Mesendoderm (in vitro differentiated cells): ENCODE data around the gene MGAT5B.

Experiments used
- DNase-seq: peaks from one replicate; pipeline ENCODE4 v3.0.0; 2013
- H2AK5ac ChIP-seq: 2 replicates; pipeline ENCODE4 v1.6.1; 2013; ENCODE audit warnings: low read length, inconsistent platforms
- H2BK120ac ChIP-seq: 2 replicates; pipeline ENCODE4 v1.6.1; 2013; ENCODE audit warnings: low read depth, mild to moderate bottlenecking, low read length, moderate library complexity, mixed read lengths
- H2BK15ac ChIP-seq: replicated peaks from 2 replicates; pipeline ENCODE4 v1.6.1; 2013; ENCODE audit warnings: low read depth, mild to moderate bottlenecking, moderate library complexity
- H2BK5ac ChIP-seq: 2 replicates; pipeline ENCODE4 v1.6.1; 2013; ENCODE audit warnings: low read length, inconsistent platforms
- H3K18ac ChIP-seq: 2 replicates; pipeline ENCODE4 v1.6.1; 2013; ENCODE audit warnings: mild to moderate bottlenecking, low read length, mixed read lengths
- H3K23ac ChIP-seq: one replicate; pipeline ENCODE4 v1.6.1; 2013; ENCODE audit warnings: low read length
- H3K27ac ChIP-seq: 2 replicates; pipeline ENCODE4 v1.5.1; 2013; ENCODE audit warnings: low read depth, mild to moderate bottlenecking, inconsistent platforms, low read length, moderate library complexity
- H3K27me3 ChIP-seq: 2 replicates; pipeline ENCODE4 v1.6.1; 2013; ENCODE audit warnings: low read length, control low read depth, mild to moderate bottlenecking, inconsistent platforms; ENCODE audit not compliant: insufficient read depth, poor library complexity
- H3K36me3 ChIP-seq: 2 replicates; pipeline ENCODE4 v1.6.1; 2013; ENCODE audit warnings: low read length, inconsistent platforms; ENCODE audit not compliant: control insufficient read depth, insufficient read depth
- H3K4ac ChIP-seq: one replicate; pipeline ENCODE4 v1.6.1; 2013; ENCODE audit warnings: low read depth, mild to moderate bottlenecking, low read length, moderate library complexity
- H3K4me1 ChIP-seq: 2 replicates; pipeline ENCODE4 v1.6.1; 2013; ENCODE audit warnings: low read depth, low read length, inconsistent platforms; ENCODE audit not compliant: control insufficient read depth
- H3K4me2 ChIP-seq: 2 replicates; pipeline ENCODE4 v1.6.1; 2013; ENCODE audit warnings: low read length
- H3K4me3 ChIP-seq: 2 replicates; pipeline ENCODE4 v1.5.1; 2013; ENCODE audit warnings: mild to moderate bottlenecking, low read length
- H3K56ac ChIP-seq: one replicate; pipeline ENCODE4 v1.6.1; 2013; ENCODE audit warnings: low read length
- H3K79me1 ChIP-seq: 2 replicates; pipeline ENCODE4 v1.6.1; 2013; ENCODE audit warnings: low read length, inconsistent platforms
- H3K79me2 ChIP-seq: 2 replicates; pipeline ENCODE4 v1.6.1; 2013; ENCODE audit warnings: mild to moderate bottlenecking, low read length; ENCODE audit not compliant: control insufficient read depth, insufficient read depth
- H3K9ac ChIP-seq: 2 replicates; pipeline ENCODE4 v1.6.1; 2013; ENCODE audit warnings: low read length, inconsistent platforms
- H4K5ac ChIP-seq: one replicate; pipeline ENCODE4 v1.6.1; 2013; ENCODE audit warnings: low read length
- H4K8ac ChIP-seq: one replicate; pipeline ENCODE4 v1.6.1; 2013; ENCODE audit warnings: low read depth, mild to moderate bottlenecking, control low read depth, low read length, moderate library complexity
- WGBS: extraction: QIAGEN DNeasy Blood & Tissue Kit; methylation state at CpG from one replicate; pipeline ENCODE4 v1.1.7; 2013; ENCODE audit warnings: low lambda C conversion rate, missing lambda C conversion rate; ENCODE audit not compliant: insufficient coverage; ENCODE audit errors: extremely low coverage; 5-methylcytosine and 5-hydroxymethylcytosine counted together

Gene MGAT5B

GRCh38 chr17:76938009-76938408 is 69.8 kb downstream of the MGAT5B start:
- Histone ChIP-seq H4K5ac (no peak overlapping the region), H3K79me1 (no peaks in the 10 kb centered on the region), H3K4me1 (peaks cover 5% of the 10 kb centered on the region), H3K4me3 (no peak overlapping the region), H3K79me2 (no peaks in the 10 kb centered on the region), H2BK5ac (no peak overlapping the region), H3K4ac (no peak overlapping the region), H4K8ac (no peak overlapping the region), H3K27me3 (no peaks in the 10 kb centered on the region), H3K4me2 (no peak overlapping the region), H2AK5ac (no peak overlapping the region), H3K18ac (no peak overlapping the region), H2BK15ac (no peak overlapping the region), H3K36me3 (no peaks in the 10 kb centered on the region), H3K27ac (no peak overlapping the region), H3K56ac (no peak overlapping the region), H2BK120ac (no peak overlapping the region), H3K9ac (no peak overlapping the region), H3K23ac (no peak overlapping the region)
- no peak for DNase-seq
- no CpG with 5 or more reads among the region's 10 CpGs for WGBS

- H2BK15ac ChIP-seq: no peak overlapping the region
- no CpG with 5 or more reads among the region's 14 CpGs for WGBS
- DNase-seq: peak; percentile 53
- no peak overlapping the region for H4K8ac ChIP-seq
- H3K23ac ChIP-seq: no peak overlapping the region
- no peak overlapping the region for H3K4me2 ChIP-seq
- no peak overlapping the region for H3K27ac ChIP-seq
- no peak overlapping the region for H3K4ac ChIP-seq
- no peak overlapping the region for H3K4me3 ChIP-seq
- no peak overlapping the region for H3K56ac ChIP-seq
- H3K18ac ChIP-seq: no peak overlapping the region
- no peak overlapping the region for H3K9ac ChIP-seq
- H2BK5ac ChIP-seq: no peak overlapping the region
- no peaks in the 10 kb centered on the region for H3K36me3 ChIP-seq
- H3K27me3 ChIP-seq: no peaks in the 10 kb centered on the region
- H3K79me2 ChIP-seq: no peaks in the 10 kb centered on the region
- H3K79me1 ChIP-seq: no peaks in the 10 kb centered on the region
- H2BK120ac ChIP-seq: no peak overlapping the region
- H3K4me1 ChIP-seq: peaks cover 5% of the 10 kb centered on the region
- H2AK5ac ChIP-seq: no peak overlapping the region
- no peak overlapping the region for H4K5ac ChIP-seq
Measured at GRCh38 chr17:76940295-76940694, 72.1 kb downstream of the MGAT5B start.

- H3K4me1 ChIP-seq: peaks cover 5% of the 10 kb centered on the region
- no peak overlapping the region for H3K23ac ChIP-seq
- H4K8ac ChIP-seq: no peak overlapping the region
- H3K36me3 ChIP-seq: no peaks in the 10 kb centered on the region
- no peak overlapping the region for H3K18ac ChIP-seq
- H4K5ac ChIP-seq: no peak overlapping the region
- H3K4me3 ChIP-seq: no peak overlapping the region
- DNase-seq: peak; percentile 74
- no peak overlapping the region for H3K4me2 ChIP-seq
- H3K79me2 ChIP-seq: no peaks in the 10 kb centered on the region
- no peak overlapping the region for H3K9ac ChIP-seq
- H3K79me1 ChIP-seq: no peaks in the 10 kb centered on the region
- H3K4ac ChIP-seq: no peak overlapping the region
- H2BK5ac ChIP-seq: no peak overlapping the region
- no peak overlapping the region for H2BK120ac ChIP-seq
- H2AK5ac ChIP-seq: no peak overlapping the region
- no peaks in the 10 kb centered on the region for H3K27me3 ChIP-seq
- no peak overlapping the region for H3K56ac ChIP-seq
- WGBS: no CpG with 5 or more reads among the region's 13 CpGs
- no peak overlapping the region for H3K27ac ChIP-seq
- H2BK15ac ChIP-seq: no peak overlapping the region
Measured at GRCh38 chr17:76940738-76941350, 72.6 kb downstream of the MGAT5B start.

- Histone ChIP-seq H3K18ac (no peak overlapping the region), H3K56ac (no peak overlapping the region)
- no CpG with 5 or more reads among the region's 7 CpGs for WGBS
Measured at GRCh38 chr17:76943202-76943601, 75.0 kb downstream of the MGAT5B start.

GRCh38 chr17:76943781-76944213 is 75.6 kb downstream of the MGAT5B start:
- Histone ChIP-seq H3K4me2 (no peak overlapping the region), H2BK120ac (no peak overlapping the region), H4K5ac (no peak overlapping the region), H2AK5ac (no peak overlapping the region), H3K4me1 (peaks cover 5% of the 10 kb centered on the region), H4K8ac (no peak overlapping the region), H3K4me3 (no peak overlapping the region), H3K27me3 (no peaks in the 10 kb centered on the region), H3K36me3 (no peaks in the 10 kb centered on the region), H3K4ac (no peak overlapping the region), H2BK5ac (no peak overlapping the region), H3K79me2 (no peaks in the 10 kb centered on the region), H3K9ac (no peak overlapping the region), H3K27ac (no peak overlapping the region), H3K18ac (no peak overlapping the region), H2BK15ac (no peak overlapping the region), H3K23ac (no peak overlapping the region), H3K56ac (no peak overlapping the region), H3K79me1 (no peaks in the 10 kb centered on the region)
- peak; percentile 52 for DNase-seq
- WGBS: no CpG with 5 or more reads among the region's 9 CpGs

More at GRCh38 chr17:76943202-76943601, 75.0 kb downstream of the MGAT5B start:
- no peak overlapping the region for H2AK5ac ChIP-seq
- no peak overlapping the region for H3K4ac ChIP-seq
- no peak overlapping the region for H2BK15ac ChIP-seq
- H3K4me3 ChIP-seq: no peak overlapping the region
- no peak overlapping the region for H3K23ac ChIP-seq
- no peaks in the 10 kb centered on the region for H3K79me1 ChIP-seq
- H3K9ac ChIP-seq: no peak overlapping the region
- H2BK5ac ChIP-seq: no peak overlapping the region
- no peak overlapping the region for H4K8ac ChIP-seq
- no peak overlapping the region for H2BK120ac ChIP-seq
- no peak for DNase-seq
- H3K27me3 ChIP-seq: no peaks in the 10 kb centered on the region
- H3K4me1 ChIP-seq: peaks cover 5% of the 10 kb centered on the region
- no peak overlapping the region for H3K27ac ChIP-seq
- H3K36me3 ChIP-seq: no peaks in the 10 kb centered on the region
- no peaks in the 10 kb centered on the region for H3K79me2 ChIP-seq
- no peak overlapping the region for H3K4me2 ChIP-seq
- no peak overlapping the region for H4K5ac ChIP-seq

- DNase-seq: no peak
- H3K23ac ChIP-seq: no peak overlapping the region
- WGBS: no CpG with 5 or more reads among the region's 16 CpGs
Measured at GRCh38 chr17:76944477-76944876, 76.3 kb downstream of the MGAT5B start.

More at GRCh38 chr17:76944477-76944876, 76.3 kb downstream of the MGAT5B start:
- H3K18ac ChIP-seq: no peak overlapping the region
- no peak overlapping the region for H3K4me3 ChIP-seq
- no peaks in the 10 kb centered on the region for H3K36me3 ChIP-seq
- H3K27me3 ChIP-seq: no peaks in the 10 kb centered on the region
- no peak overlapping the region for H3K4me2 ChIP-seq
- H3K56ac ChIP-seq: no peak overlapping the region
- no peak overlapping the region for H2AK5ac ChIP-seq
- no peaks in the 10 kb centered on the region for H3K79me2 ChIP-seq
- H4K8ac ChIP-seq: no peak overlapping the region
- H3K4me1 ChIP-seq: peaks cover 5% of the 10 kb centered on the region
- no peak overlapping the region for H4K5ac ChIP-seq
- H3K27ac ChIP-seq: no peak overlapping the region
- no peak overlapping the region for H2BK120ac ChIP-seq
- H3K79me1 ChIP-seq: no peaks in the 10 kb centered on the region
- no peak overlapping the region for H3K4ac ChIP-seq
- no peak overlapping the region for H3K9ac ChIP-seq
- no peak overlapping the region for H2BK5ac ChIP-seq
- no peak overlapping the region for H2BK15ac ChIP-seq
